GM19452 (cell line): ENCODE data around the gene NID1.
"Not testable (repeated sequence)": the region's sequence is repeated elsewhere in the genome, so short reads cannot be mapped to it uniquely, and the experiment has no call there.

Source experiments
- ATAC-seq: cut with Tn5 transposase; IDR thresholded peaks from one replicate; pipeline ENCODE4 v1.9.1; 2021; ENCODE audit not compliant: unreplicated experiment

NID1 gene

DNA sequence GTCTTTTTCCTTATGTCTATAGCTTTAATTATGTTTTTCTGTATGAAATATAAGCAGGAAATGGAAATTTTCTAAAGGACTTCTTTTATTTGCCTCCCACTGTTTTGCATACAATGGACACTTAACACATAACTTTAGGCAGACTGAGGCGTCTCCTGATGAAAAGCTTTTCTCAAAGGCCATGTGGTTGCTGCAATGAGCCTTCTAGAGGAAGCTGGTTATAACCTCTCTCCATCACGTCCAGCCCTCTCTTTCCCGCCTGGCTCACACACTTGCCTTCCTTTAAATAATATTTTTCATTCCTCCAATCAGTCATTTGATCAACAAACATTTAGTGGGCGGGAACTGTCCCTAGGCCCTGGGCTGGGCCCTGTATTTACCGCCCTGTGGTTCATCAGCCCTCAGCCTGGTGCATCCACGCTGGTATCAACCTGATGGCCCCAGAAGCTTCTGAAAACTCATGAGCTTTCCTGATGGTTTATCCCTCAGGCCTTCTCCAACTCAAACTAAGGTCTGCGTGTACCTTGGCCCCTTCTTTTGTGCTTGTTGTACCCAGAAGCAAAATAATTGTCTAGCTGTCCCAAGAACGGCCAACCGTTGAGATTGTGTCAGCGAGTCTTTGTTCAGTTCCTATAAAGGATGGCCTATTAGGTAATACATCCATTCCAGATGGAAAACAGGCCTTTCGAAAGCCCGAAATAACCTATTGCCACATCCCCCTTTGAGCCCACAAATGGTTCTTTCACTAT is 122.8 kb downstream of the NID1 start:
- ATAC-seq, result no peak

DNA sequence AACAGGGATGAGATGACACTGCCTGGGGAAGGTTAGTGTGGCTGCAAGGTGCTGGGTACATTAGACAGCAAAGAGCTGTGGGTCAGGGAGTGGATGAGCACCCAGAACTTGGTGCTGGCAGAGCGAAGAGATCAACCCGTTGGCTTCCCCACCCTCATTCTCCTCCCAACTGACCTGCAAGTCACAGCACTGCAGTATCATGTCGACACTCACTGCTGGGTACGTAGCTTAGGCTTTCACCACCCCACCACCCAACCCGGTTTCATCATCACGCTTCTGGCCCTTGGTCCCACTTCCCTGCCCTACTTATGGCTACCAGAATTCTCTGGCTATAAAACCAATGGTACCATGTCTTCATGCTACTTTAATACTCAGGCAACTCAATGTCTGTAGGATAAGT is 124.6 kb downstream of the NID1 start:
- ATAC-seq, result no peak

DNA sequence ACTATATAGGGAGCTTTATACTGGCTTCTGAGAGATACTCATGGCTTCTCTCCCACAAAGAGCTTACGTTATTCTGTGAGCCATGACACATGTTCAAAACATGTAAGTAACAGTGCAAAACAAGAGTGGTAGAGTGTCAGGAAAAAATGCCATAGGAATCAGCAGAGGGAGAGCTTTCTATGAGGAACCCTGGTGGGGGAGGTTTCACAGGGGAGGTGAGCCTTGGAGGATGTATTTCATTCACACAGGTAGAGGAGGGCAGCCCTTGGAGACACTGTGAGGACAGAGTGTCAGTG is 125.5 kb downstream of the NID1 start:
- no peak for ATAC-seq

DNA sequence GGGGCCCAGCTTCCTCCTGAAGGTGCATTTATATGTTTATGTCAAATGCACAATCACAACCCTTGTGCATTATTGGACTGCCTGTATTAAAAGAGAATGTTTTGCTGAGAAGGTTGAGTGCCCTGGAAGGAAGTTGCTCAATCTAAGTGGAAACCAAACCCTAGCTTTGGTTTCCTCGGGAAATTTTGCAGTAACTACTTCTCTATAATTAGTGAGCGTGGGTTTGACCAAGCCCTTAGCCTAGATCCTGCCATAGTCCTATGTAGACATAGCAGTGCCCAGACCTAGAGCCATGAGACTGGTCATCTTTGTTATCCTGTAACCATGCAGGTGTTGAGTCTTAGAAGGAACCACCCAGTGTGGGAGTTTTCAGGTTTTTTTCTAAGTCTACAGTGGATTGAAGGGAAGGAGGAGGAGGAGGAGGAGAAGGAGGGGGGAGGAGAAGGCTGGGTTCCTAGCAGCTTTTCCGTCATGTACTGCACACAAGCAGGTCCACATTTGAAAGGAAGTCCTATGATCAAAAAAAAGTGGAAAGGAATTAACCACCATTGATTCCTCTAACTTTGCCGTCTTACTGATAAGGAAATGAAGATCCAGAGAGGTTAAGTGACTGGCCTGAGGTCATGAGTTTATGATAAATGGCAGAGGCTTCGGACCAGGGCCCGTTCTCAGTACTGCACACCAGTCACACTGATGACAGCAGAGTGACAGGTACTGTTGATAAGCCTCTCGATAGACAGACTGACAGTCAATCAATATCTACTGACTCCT is 126.0 kb downstream of the NID1 start:
- ATAC-seq, result peak; percentile 63

DNA sequence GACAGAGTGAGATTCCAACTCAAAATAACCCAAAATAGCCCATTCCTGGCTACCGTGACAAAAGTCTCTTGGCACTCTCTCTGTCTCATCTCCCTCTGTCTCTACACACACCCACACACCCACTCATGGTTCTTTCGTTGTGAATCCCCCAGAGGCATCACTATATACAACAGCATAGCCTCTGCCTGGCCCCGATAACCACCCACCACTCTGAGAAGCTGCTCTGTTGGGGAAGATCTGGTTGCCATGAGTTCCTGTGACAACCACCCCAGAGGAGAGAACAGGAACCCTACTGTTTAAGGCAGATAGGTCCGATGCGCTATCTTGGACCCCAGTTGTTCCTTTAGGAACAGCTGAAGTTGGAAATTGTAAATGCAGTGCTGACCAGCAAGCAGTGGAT is 127.8 kb downstream of the NID1 start:
- ATAC-seq, result no peak

DNA sequence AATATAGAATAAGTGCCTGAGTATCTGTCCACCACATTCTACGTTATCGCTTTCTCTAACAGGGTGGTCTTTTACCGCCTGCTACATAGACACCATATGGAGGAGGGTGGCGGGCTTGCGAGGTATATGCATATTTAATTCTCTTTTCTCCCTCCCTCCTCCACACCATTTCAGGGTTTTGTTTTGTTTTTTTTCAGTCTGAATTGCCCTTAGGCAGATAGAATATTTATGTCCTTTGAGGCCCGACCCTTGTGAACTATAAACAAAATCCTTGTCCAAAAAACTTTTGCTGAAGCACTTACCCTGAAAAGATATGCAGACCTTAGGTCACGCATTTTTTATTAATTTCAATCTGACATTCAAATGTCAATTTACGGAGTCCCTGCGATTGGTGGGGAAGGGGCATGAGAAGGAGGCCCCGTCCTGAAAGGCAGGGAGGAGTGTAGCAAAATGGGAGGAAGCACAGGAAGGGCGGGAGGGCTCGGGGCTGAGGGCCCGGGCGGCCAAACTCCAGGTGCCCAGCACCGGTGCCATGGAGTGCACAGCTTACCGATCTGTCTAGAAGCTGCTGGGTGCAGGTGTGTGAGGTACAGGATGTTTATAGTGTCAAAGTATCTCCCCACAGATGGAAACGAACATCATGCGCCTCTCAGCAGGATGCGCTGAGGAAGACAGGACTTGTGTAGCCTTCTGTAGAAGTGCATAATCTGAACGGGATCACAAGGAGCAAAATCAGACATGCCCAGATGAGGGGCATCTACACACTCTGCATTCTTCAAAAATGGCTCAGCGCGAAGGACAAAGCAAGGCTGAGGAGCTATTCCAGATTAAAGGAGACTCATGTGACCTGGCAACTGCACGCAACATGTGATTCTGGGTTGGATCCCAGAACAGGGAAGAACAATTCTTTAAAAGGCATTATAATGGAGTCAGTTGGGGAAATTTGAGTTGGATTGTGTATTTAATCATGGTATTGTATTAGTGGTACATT is 129.4 kb downstream of the NID1 start:
- ATAC-seq, result no peak

DNA sequence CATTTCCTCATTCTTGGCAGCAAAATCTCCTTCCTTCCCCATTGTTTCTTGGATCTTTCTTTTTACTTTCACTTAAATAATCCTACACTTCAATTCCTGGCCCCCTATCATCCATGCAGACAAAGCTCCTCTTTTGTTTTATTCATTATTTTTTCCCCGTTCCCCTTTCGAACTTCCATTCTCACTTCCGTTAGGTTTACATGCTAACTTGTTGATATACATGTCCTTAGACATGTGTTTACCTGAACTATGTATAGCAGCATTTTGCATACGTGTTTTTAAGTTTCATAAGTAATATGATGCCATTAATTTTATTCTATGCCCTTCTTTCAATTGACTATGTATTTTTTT is 131.1 kb downstream of the NID1 start:
- ATAC-seq, result no peak

DNA sequence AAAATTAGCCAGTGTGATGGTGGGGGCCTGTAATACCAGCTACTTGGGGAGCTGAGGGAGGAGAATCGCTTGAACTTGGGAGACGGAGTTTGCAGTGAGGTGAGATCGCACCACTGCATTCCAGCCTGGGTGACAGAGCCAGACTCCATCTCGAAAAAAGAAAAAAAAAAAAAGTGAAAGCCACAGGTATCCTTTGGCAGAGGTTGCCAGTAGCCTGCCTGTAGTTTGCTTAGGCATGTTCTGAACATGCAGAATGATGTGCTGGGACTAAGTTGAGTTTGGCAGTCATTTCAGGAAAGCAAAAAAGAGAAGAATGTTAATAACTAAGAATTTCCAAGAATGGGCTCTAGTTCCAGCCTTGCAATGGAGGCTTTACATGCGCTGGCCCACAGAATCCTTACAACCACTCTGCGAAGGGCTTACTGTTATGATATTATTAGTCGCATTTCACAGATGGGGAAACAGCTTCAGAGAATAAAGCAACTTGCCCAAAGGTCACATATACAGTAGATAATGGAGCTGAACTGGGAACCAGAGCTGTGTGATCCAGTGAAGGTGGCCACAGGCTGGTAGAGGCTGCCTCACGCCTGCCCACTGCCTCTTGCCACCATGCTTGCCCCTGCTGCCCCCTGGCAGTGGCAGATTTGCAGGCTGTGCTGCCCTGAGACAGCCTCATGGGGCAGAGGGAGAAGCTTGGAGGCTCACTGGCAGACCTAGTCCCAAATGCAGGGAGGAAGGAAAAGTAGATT is 131.7 kb downstream of the NID1 start:
- no peak for ATAC-seq

DNA sequence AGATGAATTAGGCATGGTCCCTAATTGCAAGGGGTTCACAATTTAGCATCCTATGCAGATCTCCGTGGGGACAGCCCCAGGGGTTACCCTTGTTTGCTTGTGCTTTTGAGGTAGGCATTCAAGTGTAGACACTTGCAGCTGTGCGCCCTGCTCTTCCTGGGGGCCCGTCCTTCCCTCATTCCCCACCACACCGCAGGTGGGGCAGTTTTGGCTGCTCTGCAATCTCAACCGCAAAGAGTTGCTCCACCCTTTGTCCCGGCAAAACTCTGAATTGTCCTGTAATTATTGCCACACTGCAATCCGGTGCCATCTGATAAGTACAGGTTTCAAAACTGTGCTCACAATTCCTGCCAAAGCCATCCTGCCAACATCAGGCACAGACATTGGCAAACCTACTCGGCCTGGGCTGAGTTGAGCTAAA is 132.8 kb downstream of the NID1 start:
- ATAC-seq, result no peak

DNA sequence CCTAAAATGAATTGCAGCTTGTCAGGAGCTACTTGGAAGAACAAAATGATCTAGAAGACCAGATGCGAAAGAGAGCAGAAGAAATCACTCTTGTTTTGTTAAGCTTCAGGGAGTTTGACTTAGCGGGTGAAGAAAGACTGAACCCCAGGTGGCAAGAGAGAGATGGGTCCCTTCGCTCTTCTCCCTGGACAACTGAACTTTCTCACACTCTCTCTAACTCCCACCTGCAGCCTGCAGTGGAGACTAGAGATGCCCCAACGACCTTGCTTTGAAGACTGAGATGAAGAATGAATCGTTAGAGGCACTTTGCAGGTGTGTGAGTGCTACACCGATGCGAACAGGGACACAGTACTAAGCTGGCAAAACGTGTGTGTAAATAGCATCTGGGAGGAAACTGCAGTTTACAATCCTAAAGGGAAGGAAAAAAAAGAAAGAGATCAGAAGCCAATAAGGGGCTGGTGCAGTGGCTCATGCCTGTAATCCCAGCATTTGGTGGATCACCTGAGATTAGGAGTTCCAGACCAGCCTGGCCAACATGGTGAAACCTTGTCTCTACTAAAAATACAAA is 133.6 kb downstream of the NID1 start:
- no peak for ATAC-seq

DNA sequence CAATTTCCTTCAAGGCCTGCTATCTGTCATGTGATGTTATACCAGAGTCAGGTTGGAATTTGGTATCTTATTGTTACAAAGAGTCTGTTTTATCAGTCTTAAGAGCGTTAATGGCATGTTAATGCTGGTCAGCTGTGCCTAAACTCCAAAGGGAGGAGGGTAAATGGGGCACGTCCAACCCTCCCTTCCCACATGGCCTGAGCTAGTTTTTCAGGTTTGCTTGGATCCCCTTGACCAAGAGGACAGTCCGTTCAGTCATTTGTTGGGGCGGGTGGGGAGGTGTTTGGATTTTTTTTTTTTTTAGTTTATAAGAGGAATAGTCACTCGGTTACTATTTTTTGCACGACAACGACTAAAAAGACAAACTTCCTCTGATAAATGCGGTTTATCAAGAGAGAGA is 134.3 kb downstream of the NID1 start:
- no peak for ATAC-seq

DNA sequence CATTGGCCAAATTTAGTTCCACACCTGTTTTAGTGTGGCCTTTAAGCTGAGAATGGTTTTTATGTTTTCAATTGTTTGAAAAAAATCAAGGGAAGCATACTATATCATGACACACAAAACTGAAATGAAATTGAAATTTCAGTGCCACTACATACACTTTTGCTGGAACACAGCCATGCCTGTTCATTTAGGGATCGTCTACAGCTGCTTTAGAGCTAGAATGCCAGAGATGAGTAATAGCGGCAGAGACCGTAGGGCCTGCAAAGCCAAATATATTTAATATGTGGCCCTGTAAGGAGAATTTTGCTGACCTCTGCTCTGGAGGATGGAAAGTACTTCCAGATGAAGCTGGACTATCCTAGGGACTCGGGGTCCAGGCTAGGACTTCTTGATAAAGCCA is 135.7 kb downstream of the NID1 start:
- ATAC-seq, result no peak

DNA sequence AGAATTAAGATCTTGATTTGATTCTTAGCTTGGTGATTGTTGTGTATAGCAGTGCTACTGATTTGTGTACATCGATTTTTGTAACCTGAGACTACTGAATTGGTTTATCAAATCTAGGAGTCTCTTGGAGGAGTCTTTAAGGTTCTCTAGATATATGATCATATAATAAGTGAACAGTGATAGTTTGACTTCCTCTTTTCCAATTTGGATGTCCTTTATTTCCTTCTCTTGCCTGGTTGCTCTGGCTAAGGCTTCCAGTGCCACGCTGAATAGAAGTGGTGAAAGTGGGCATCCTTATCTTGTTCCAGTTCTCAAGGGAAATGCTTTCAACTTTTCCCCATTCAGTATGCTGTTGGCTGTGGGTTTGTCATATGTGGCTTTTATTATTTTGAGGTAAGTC is 136.7 kb downstream of the NID1 start:
- no peak for ATAC-seq

DNA sequence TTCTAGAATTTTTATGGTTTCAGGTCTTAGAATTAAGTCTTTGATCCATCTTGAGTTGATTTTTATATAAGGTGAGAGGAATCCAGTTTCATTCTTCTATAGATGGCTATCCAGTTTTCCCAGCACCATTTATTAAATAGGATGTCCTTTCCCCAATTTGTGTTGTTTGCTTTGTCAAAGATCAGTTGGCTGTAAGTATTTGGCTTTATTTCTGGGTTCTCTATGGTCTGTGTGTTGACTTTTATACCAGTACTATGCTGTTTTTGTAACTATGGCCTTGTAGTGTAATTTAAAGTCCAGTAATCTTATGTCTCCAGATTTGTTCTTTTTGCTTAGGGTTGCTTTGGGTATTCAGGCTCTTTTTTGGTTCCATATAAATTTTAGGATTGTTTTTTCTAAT is 137.3 kb downstream of the NID1 start:
- not testable (repeated sequence) for ATAC-seq
